GM19397 (cell line): Measurements from ENCODE around the gene PRSS38.

Source experiments
- ATAC-seq: cut with Tn5 transposase; IDR thresholded peaks from one replicate; pipeline ENCODE4 v1.9.1; 2021; ENCODE audit warnings: mild to moderate bottlenecking, moderate library complexity; ENCODE audit not compliant: unreplicated experiment

The PRSS38 gene

GRCh38 chr1:227792216-227793078 is 23.0 kb upstream of the PRSS38 start:
- ATAC-seq, result no peak

- no peak for ATAC-seq
Measured at GRCh38 chr1:227793079-227793947, 22.2 kb upstream of the PRSS38 start.

- no peak for ATAC-seq
Measured at GRCh38 chr1:227793948-227794816, 21.3 kb upstream of the PRSS38 start.

- no peak for ATAC-seq
Measured at GRCh38 chr1:227794817-227795192, 20.7 kb upstream of the PRSS38 start.

- ATAC-seq, result no peak
Measured at GRCh38 chr1:227795732-227796131, 19.7 kb upstream of the PRSS38 start.

- no peak for ATAC-seq
Measured at GRCh38 chr1:227796359-227796915, 19.0 kb upstream of the PRSS38 start.

- no peak for ATAC-seq
Measured at GRCh38 chr1:227797144-227797543, 18.3 kb upstream of the PRSS38 start.

GRCh38 chr1:227797625-227798024 is 17.9 kb upstream of the PRSS38 start:
- ATAC-seq, result no peak

- no peak for ATAC-seq
Measured at GRCh38 chr1:227798078-227798802, 17.2 kb upstream of the PRSS38 start.

- ATAC-seq, result no peak
Measured at GRCh38 chr1:227799756-227800155, 15.7 kb upstream of the PRSS38 start.

- ATAC-seq, result no peak
Measured at GRCh38 chr1:227803933-227804332, 11.5 kb upstream of the PRSS38 start.

- no peak for ATAC-seq
Measured at GRCh38 chr1:227805606-227806197, 9.8 kb upstream of the PRSS38 start.

- ATAC-seq, result no peak
Measured at GRCh38 chr1:227808566-227808965, 6.9 kb upstream of the PRSS38 start.

GRCh38 chr1:227809026-227809425 is 6.4 kb upstream of the PRSS38 start:
- ATAC-seq, result no peak

- ATAC-seq, result no peak
Measured at GRCh38 chr1:227813962-227814361, 1.5 kb upstream of the PRSS38 start.

GRCh38 chr1:227816750-227817446 is 1.4 kb downstream of the PRSS38 start:
- ATAC-seq, result no peak

GRCh38 chr1:227823537-227823936 is 8.1 kb downstream of the PRSS38 start:
- ATAC-seq, result no peak

- no peak for ATAC-seq
Measured at GRCh38 chr1:227824204-227824603, 8.7 kb downstream of the PRSS38 start.

- ATAC-seq, result no peak
Measured at GRCh38 chr1:227828786-227829185, 13.3 kb downstream of the PRSS38 start.
